HepG2 (cell line): Measurements from ENCODE around the gene ALDOA. TPM values are rescaled to one million over a fixed set of nuclear protein-coding genes. Genes with fewer than 3 reads are reported as not detected.
A peak's percentile ranks its signal among the peaks of the same experiment; 100 is the strongest.

Source experiments
- MAF1 ChIP-seq: sonication (generic); formaldehyde crosslinking; IDR thresholded peaks from 2 replicates; pipeline ENCODE4 v1.5.0; 2020; ENCODE audit warnings: missing genetic modification reagents, borderline replicate concordance
- MAFF ChIP-seq: IDR thresholded peaks from 2 replicates; pipeline ENCODE4 v1.6.1; 2011; ENCODE audit warnings: low read depth, low read length, improper control_type of control experiment
- MBD4 ChIP-seq: IDR thresholded peaks from 2 replicates; pipeline ENCODE4 v1.6.1; 2012; ENCODE audit warnings: low read length, inconsistent platforms, borderline replicate concordance
- MTF1 ChIP-seq: sonication (generic); formaldehyde crosslinking; IDR thresholded peaks from 2 replicates; pipeline ENCODE4 v1.5.0; 2020; ENCODE audit warnings: missing genetic modification reagents
- NFE2L1 ChIP-seq: sonication (generic); formaldehyde crosslinking; IDR thresholded peaks from 2 replicates; pipeline ENCODE4 v1.4.0; 2020; ENCODE audit warnings: missing genetic modification reagents, mild to moderate bottlenecking, borderline replicate concordance
- PHF8 ChIP-seq: sonication (generic); formaldehyde crosslinking; IDR thresholded peaks from 2 replicates; pipeline ENCODE4 v1.5.0; 2020; ENCODE audit warnings: missing genetic modification reagents
- SALL2 ChIP-seq: sonication (generic); formaldehyde crosslinking; IDR thresholded peaks from 2 replicates; pipeline ENCODE4 v1.8.1; 2023; ENCODE audit warnings: mild to moderate bottlenecking, missing genetic modification reagents, inconsistent platforms
- SNRNP70 ChIP-seq: fragments of 200-400 bp; formaldehyde crosslinking; IDR thresholded peaks from 2 replicates; pipeline ENCODE4 v1.6.1; 2017; ENCODE audit warnings: mild to moderate bottlenecking, low read depth, low read length, moderate library complexity
- TBX3 ChIP-seq: fragments of 450-650 bp; IDR thresholded peaks from 2 replicates; pipeline ENCODE4 v1.6.1; 2017; ENCODE audit warnings: antibody characterized with exemption, mild to moderate bottlenecking, inconsistent platforms, borderline replicate concordance
- ZBTB1 ChIP-seq: sonication (generic); formaldehyde crosslinking; IDR thresholded peaks from 2 replicates; pipeline ENCODE4 v1.4.0; 2020; ENCODE audit warnings: missing genetic modification reagents, borderline replicate concordance
- ZNF768 ChIP-seq: sonication (generic); formaldehyde crosslinking; IDR thresholded peaks from 2 replicates; pipeline ENCODE4 v1.4.0; 2020; ENCODE audit warnings: missing genetic modification reagents
- polyA plus RNA-seq, 8 experiments: library from polyadenylated mRNA; depleted of rRNA in 3 of 8; stranded (reverse) in 7 of 8; unstranded in 1 of 8; fragments of >200 nt; fragmentation: Illumina TruSeq in 4 of 8; extraction: Trizol in 4 of 8; gene quantifications; 2 replicates each; pipeline versions ENCODE4 v1.2.1 to v1.2.3, GENCODE V29; 2011 to 2016; ENCODE audit warnings: low read depth in 4 of 8, missing spikeins in 1 of 8, mixed read lengths in 1 of 8; ENCODE audit not compliant: insufficient read depth in 1 of 8
- total RNA-seq, 5 experiments: library from RNA; depleted of rRNA; stranded (reverse); fragments of >200 nt; fragmentation: Illumina TruSeq; extraction: Trizol; gene quantifications; 2 replicates each; pipeline ENCODE4 v1.2.3, GENCODE V29; 2016; ENCODE audit warnings: low read depth in 1 of 5
- TF ChIP-seq, protein P1 (sequence below): sonication (generic); formaldehyde crosslinking; IDR thresholded peaks from 2 replicates; pipeline ENCODE4 v1.4.0; 2020; ENCODE audit warnings: mild to moderate bottlenecking, missing genetic modification reagents
- TF ChIP-seq, protein P2 (sequence below): sonication (generic); formaldehyde crosslinking; IDR thresholded peaks from 2 replicates; pipeline ENCODE4 v1.4.0; 2020; ENCODE audit warnings: missing genetic modification reagents, mild to moderate bottlenecking, borderline replicate concordance
- TF ChIP-seq, protein P3 (sequence below): sonication (generic); formaldehyde crosslinking; IDR thresholded peaks from 2 replicates; pipeline ENCODE4 v1.8.0; 2022; ENCODE audit warnings: missing genetic modification reagents, mild to moderate bottlenecking, inconsistent platforms, borderline replicate concordance
- TF ChIP-seq, protein P4 (sequence below): sonication (generic); formaldehyde crosslinking; IDR thresholded peaks from 2 replicates; pipeline ENCODE4 v1.9.0; 2021; ENCODE audit warnings: mild to moderate bottlenecking, missing genetic modification reagents

Gene ALDOA
- total and polyA plus RNA-seq, 2 of the 13 experiments (the other 11 are each of a cell fraction or from before 2014, with no cell fraction given), result 925 to 1,884 TPM

DNA sequence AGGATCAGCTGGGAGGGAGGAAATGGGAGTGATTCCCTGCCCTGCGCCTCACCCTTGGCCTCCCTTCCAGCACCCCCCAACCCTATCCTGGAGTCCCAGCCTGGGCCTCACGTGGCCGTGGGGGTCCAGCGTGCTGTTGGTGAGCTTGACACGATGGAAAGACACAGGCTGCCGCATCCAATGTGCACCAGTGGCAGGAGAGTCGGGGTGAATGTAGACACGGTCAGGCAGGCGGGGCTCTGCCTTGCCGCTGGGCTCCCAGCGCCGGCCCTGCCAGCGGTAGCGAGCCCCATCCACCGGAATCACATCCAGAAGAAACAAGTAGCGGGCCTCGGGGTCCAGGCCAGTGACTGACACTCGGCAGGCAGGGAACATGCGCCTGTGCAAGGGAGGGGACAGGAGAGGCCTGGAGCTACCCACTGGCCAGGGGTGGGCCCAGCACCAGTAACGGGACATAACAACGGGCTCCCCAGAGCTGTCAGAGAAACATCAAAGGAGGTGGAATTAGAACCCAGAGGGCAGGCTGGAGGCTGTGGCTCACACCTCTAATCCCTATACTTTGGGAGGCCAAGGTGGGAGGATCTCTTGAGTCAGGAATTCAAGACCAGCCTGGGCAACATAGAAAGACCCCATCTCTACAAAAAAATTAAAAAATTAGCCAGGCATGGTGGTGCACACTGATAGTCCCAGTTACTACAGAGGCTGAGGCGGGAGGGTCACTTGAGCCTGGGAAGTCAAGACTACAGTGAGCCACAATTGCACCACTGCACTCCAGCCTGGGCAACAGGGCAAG lies 23.5 kb downstream of the ALDOA start (continued):
- TF ChIP-seq TBX3 (no peak), NFE2L1 (CRISPR knock-in tag) (no peak), SALL2 (CRISPR knock-in tag) (0 out of 2 replicates have a peak, but pooled peaks have one; percentile 55), MAF1 (CRISPR knock-in tag) (no peak), ZBTB1 (CRISPR knock-in tag) (no peak), MTF1 (CRISPR knock-in tag) (no peak), MAFF (no peak), ZNF768 (peak; percentile 61; the same call in 1 of the 2 replicates), PHF8 (CRISPR knock-in tag) (0 out of 2 replicates have a peak, but pooled peaks have one; percentile 29), SNRNP70 (no peak), MBD4 (no peak)
- TF ChIP-seq, protein P1, sequence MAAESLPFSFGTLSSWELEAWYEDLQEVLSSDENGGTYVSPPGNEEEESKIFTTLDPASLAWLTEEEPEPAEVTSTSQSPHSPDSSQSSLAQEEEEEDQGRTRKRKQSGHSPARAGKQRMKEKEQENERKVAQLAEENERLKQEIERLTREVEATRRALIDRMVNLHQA (CRISPR knock-in tag), result no peak
- TF ChIP-seq, protein P2, sequence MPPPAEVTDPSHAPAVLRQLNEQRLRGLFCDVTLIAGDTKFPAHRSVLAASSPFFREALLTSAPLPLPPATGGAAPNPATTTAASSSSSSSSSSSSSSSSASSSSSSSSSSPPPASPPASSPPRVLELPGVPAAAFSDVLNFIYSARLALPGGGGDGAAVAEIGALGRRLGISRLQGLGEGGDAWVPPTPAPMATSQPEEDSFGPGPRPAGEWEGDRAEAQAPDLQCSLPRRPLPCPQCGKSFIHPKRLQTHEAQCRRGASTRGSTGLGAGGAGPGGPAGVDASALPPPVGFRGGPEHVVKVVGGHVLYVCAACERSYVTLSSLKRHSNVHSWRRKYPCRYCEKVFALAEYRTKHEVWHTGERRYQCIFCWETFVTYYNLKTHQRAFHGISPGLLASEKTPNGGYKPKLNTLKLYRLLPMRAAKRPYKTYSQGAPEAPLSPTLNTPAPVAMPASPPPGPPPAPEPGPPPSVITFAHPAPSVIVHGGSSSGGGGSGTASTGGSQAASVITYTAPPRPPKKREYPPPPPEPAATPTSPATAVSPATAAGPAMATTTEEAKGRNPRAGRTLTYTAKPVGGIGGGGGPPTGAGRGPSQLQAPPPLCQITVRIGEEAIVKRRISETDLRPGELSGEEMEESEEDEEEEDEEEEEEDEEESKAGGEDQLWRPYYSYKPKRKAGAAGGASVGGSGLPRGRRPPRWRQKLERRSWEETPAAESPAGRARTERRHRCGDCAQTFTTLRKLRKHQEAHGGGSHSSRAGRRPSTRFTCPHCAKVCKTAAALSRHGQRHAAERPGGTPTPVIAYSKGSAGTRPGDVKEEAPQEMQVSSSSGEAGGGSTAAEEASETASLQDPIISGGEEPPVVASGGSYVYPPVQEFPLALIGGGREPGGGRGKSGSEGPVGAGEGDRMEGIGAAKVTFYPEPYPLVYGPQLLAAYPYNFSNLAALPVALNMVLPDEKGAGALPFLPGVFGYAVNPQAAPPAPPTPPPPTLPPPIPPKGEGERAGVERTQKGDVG (CRISPR knock-in tag), result no peak
- TF ChIP-seq, protein P3, sequence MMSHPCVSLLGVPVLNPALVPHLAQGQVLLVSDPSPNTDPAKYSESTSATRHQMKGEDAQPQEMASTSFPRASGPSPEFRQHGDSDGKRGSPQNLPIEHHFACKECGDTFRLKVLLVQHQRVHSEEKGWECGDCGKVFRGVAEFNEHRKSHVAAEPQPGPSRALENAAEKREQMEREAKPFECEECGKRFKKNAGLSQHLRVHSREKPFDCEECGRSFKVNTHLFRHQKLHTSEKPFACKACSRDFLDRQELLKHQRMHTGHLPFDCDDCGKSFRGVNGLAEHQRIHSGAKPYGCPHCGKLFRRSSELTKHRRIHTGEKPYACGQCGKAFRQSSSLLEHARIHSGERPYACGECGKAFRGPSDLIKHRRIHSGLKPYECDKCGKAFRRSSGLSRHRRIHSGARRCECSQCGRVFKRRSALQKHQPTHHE, result no peak
- TF ChIP-seq, protein P4, sequence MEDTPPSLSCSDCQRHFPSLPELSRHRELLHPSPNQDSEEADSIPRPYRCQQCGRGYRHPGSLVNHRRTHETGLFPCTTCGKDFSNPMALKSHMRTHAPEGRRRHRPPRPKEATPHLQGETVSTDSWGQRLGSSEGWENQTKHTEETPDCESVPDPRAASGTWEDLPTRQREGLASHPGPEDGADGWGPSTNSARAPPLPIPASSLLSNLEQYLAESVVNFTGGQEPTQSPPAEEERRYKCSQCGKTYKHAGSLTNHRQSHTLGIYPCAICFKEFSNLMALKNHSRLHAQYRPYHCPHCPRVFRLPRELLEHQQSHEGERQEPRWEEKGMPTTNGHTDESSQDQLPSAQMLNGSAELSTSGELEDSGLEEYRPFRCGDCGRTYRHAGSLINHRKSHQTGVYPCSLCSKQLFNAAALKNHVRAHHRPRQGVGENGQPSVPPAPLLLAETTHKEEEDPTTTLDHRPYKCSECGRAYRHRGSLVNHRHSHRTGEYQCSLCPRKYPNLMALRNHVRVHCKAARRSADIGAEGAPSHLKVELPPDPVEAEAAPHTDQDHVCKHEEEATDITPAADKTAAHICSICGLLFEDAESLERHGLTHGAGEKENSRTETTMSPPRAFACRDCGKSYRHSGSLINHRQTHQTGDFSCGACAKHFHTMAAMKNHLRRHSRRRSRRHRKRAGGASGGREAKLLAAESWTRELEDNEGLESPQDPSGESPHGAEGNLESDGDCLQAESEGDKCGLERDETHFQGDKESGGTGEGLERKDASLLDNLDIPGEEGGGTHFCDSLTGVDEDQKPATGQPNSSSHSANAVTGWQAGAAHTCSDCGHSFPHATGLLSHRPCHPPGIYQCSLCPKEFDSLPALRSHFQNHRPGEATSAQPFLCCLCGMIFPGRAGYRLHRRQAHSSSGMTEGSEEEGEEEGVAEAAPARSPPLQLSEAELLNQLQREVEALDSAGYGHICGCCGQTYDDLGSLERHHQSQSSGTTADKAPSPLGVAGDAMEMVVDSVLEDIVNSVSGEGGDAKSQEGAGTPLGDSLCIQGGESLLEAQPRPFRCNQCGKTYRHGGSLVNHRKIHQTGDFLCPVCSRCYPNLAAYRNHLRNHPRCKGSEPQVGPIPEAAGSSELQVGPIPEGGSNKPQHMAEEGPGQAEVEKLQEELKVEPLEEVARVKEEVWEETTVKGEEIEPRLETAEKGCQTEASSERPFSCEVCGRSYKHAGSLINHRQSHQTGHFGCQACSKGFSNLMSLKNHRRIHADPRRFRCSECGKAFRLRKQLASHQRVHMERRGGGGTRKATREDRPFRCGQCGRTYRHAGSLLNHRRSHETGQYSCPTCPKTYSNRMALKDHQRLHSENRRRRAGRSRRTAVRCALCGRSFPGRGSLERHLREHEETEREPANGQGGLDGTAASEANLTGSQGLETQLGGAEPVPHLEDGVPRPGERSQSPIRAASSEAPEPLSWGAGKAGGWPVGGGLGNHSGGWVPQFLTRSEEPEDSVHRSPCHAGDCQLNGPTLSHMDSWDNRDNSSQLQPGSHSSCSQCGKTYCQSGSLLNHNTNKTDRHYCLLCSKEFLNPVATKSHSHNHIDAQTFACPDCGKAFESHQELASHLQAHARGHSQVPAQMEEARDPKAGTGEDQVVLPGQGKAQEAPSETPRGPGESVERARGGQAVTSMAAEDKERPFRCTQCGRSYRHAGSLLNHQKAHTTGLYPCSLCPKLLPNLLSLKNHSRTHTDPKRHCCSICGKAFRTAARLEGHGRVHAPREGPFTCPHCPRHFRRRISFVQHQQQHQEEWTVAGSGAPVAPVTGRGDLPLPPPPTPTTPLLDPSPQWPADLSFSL (CRISPR knock-in tag), result no peak
